Upper lobe of left lung (tissue), 6 donors: ENCODE measurements around the gene KRTAP10-4. TPM values are rescaled to one million over a fixed set of nuclear protein-coding genes. Genes with fewer than 3 reads are reported as not detected.

ENCODE experiments used
- ATAC-seq, 2 donors: fragments of 200-7000 bp; cut with Tn5 transposase; one replicate each; pipeline ENCODE4 v1.9.1; 2022; ENCODE audit warnings: mild to moderate bottlenecking in 2 of 2, moderate library complexity in 2 of 2; ENCODE audit not compliant: low FRiP score in 2 of 2
- DNase-seq, 2 donors: peaks; one replicate each; pipeline ENCODE4 v3.0.0-alpha.2; 2019 to 2020
- H3K27ac ChIP-seq, 4 donors: fragments of 200-600 bp; sonication (generic); one replicate each; pipeline ENCODE4 v1.5.1; 2016 to 2019
- H3K27me3 ChIP-seq, 4 donors: fragments of 200-600 bp; sonication (generic); one replicate each; pipeline ENCODE4 v1.5.1; 2017 to 2019
- H3K36me3 ChIP-seq, 4 donors: fragments of 200-600 bp; sonication (generic); one replicate each; pipeline ENCODE4 v1.5.1; 2016 to 2019
- H3K4me1 ChIP-seq, 4 donors: fragments of 200-600 bp; sonication (generic); one replicate each; pipeline ENCODE4 v1.5.1; 2018 to 2019
- H3K4me3 ChIP-seq, 4 donors: fragments of 200-600 bp; sonication (generic); one replicate each; pipeline ENCODE4 v1.5.1; 2017 to 2019; ENCODE audit warnings: mild to moderate bottlenecking in 2 of 4, moderate library complexity in 1 of 4
- H3K9me3 ChIP-seq, 4 donors: fragments of 200-600 bp; sonication (generic); one replicate each; pipeline ENCODE4 v1.5.1; 2018 to 2019
- EP300 ChIP-seq, 4 donors: sonication (generic); formaldehyde crosslinking; IDR thresholded peaks; one replicate each; pipeline ENCODE4 v1.5.1; 2017; ENCODE audit warnings: antibody characterized with exemption in 4 of 4, control low read depth in 2 of 4
- POLR2A ChIP-seq, 4 donors: fragments of 450-650 bp; IDR thresholded peaks; one replicate each; pipeline ENCODE4 v1.5.1; 2016 to 2017; ENCODE audit warnings: antibody characterized with exemption in 4 of 4, mild to moderate bottlenecking in 2 of 4
- POLR2AphosphoS5 ChIP-seq, 2 donors: sonication (generic); formaldehyde crosslinking; IDR thresholded peaks; one replicate each; pipeline ENCODE4 v1.5.1; 2017; ENCODE audit warnings: antibody characterized with exemption in 2 of 2
- WGBS, 2 donors: methylation state at CpG; one replicate each; pipeline ENCODE4 v1.1.5; 2017 to 2018; 5-methylcytosine and 5-hydroxymethylcytosine counted together
- total RNA-seq, 6 donors: library from RNA; depleted of rRNA in 4 of 6; stranded (reverse); fragments of >200 nt in 4 of 6; gene quantifications; one replicate each; pipeline versions ENCODE4 v1.1.0 to v1.2.1, GENCODE V29; 2016 to 2021
- TF ChIP-seq, protein P1 (sequence below), 6 experiments: fragments of 450-650 bp in 4 of 6; fragments of 200-600 bp in 2 of 6; sonication (generic) in 2 of 6; IDR thresholded peaks; one replicate each; pipeline ENCODE4 v1.5.1; 2016 to 2019; ENCODE audit warnings: antibody characterized with exemption in 6 of 6
- donor health status: DM: no; HTN: no; CAD: no; lungs with moderate emphysema.
- donor health status: DM: no; HTN: yes; CAD: no; lungs with severe emphysema.

The KRTAP10-4 gene
- total RNA-seq, 6 donors from 2014 or later: not detected

DNA sequence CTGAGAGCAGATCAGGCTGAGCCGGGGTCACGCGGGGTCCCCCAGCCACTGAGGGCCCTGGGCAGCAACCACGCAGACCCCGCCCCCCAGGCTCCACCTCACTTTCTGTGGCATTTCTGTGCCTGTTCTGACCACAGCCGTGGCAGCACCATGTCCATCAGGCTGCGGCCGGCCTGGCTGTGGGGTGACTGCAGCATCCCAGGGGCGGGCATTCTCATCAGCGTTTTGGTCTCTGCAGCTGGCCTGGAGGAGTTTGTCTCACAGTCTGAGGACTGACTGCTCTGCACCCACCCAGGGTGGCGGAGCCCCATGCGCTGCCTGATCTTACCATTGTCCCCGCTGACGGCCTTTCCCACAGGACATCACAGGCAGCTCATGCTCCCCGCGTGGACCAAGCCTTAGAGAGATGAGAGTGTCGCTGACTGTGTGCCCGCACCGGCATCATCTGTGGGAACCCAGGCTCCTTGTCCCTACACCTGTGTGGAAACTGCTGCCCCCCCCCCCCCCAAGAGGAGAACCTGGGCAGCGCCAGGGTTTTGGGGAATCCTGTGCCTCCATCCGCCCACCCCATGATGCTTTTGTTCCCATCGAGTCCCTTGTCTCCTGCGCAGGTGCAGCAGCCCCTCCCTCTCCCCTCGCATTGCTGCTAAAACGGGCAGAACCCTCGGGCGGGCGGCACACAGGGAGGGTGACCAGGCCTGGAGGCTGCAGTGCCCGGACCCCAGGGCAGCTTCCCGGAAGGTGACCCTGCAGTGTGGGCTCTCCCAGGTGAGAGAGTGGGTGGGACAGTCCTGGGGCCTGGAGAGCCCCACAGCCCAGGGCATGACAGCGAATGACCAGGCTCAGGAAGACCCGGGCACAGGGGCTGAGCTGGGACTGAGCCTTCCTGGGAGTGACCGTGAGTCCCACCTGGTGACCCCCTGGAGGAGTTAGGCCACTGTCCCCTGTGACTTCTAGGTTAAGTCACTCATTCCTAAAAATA lies 35.3 kb upstream of the KRTAP10-4 start:
- no peak overlapping the region for H3K4me3 ChIP-seq
- H3K27me3 ChIP-seq: no peaks in the 10 kb centered on the region
- no peaks in the 10 kb centered on the region for H3K4me1 ChIP-seq
- peaks cover 0 to 6% (median 0%) of the 10 kb centered on the region in 4 donors for H3K9me3 ChIP-seq
- ATAC-seq: peak in 1 of 2 donors; percentile 60
- WGBS, 2 donors: 92% methylated on average over 15 to 29 of the region's 33 CpGs
- peak in 1 of 2 donors; percentile 72 for DNase-seq
- no peak overlapping the region for H3K27ac ChIP-seq
- no peaks in the 10 kb centered on the region for H3K36me3 ChIP-seq
- TF ChIP-seq, protein P1, sequence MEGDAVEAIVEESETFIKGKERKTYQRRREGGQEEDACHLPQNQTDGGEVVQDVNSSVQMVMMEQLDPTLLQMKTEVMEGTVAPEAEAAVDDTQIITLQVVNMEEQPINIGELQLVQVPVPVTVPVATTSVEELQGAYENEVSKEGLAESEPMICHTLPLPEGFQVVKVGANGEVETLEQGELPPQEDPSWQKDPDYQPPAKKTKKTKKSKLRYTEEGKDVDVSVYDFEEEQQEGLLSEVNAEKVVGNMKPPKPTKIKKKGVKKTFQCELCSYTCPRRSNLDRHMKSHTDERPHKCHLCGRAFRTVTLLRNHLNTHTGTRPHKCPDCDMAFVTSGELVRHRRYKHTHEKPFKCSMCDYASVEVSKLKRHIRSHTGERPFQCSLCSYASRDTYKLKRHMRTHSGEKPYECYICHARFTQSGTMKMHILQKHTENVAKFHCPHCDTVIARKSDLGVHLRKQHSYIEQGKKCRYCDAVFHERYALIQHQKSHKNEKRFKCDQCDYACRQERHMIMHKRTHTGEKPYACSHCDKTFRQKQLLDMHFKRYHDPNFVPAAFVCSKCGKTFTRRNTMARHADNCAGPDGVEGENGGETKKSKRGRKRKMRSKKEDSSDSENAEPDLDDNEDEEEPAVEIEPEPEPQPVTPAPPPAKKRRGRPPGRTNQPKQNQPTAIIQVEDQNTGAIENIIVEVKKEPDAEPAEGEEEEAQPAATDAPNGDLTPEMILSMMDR (IDR thresholded peaks at IDR 0.05): no peak
- no peak for TF ChIP-seq POLR2AphosphoS5 (IDR thresholded peaks at IDR 0.05)
- no peak for TF ChIP-seq EP300 (IDR thresholded peaks at IDR 0.05)
- TF ChIP-seq POLR2A (IDR thresholded peaks at IDR 0.05): no peak

DNA sequence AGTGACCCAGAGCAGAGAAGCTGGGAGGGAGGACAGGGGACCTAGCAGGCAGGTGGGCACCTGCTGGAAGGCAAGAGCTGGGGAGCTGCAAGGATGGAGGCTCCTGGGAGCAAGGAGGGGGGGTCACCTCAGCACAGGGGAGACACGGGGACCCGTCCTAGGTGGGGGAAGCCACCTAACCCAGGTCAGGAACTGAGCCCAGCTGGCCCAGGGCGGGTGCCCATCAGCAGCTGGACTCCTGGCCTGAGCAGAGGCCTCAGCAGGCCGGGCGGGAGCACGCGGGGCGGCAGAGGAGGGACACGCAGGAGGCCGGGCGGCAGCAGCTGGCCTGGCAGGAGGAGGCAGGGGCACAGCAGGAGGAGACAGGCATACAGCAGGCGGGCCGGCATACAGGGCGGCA lies 34.5 kb upstream of the KRTAP10-4 start:
- Histone ChIP-seq H3K9me3 (peaks cover 0 to 6% (median 2%) of the 10 kb centered on the region in 4 donors), H3K36me3 (no peaks in the 10 kb centered on the region), H3K27ac (no peak overlapping the region), H3K4me3 (no peak overlapping the region), H3K27me3 (no peaks in the 10 kb centered on the region), H3K4me1 (no peaks in the 10 kb centered on the region)
- 78 to 79% methylated on average over 14 of the region's 14 CpGs for WGBS, 2 donors
- no peak for DNase-seq
- TF ChIP-seq EP300 (IDR thresholded peaks at IDR 0.05): no peak
- TF ChIP-seq POLR2AphosphoS5 (IDR thresholded peaks at IDR 0.05): no peak
- ATAC-seq: peak in 1 of 2 donors; percentile 23

DNA sequence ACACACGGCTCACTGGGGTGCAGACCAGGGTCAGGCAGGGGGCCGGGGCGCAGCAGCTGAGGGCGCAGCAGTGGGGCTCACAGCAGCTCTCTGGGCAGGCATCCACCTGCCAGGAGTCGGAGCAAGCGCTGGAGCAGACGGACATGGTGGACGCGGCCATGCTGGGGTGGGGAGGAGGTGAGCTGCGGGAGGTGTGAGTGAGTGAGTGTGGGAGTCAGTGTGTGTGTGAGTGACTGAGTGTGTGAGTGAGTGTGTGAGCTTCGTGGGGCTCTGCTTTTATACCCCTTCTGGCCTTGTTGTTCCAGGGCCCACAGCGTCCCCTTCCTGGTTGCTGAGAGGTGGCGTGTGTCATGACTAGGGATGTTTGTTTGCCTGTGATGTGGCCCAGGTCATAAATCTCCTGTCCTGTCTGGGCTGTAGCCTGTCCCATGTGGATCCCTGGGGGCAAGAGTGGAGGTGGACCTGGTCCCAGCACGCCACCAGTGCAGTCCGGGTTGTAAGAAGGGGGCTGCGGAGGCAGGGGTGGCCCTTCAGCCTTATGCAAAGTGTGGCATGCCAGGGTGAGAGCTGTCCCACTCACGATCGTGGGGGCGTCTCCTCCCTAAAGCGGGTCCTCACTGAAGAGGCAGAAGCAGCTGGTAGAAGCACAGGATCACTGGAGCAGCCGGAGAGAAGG lies 33.4 kb upstream of the KRTAP10-4 start, which contains the start of gene KRTAP10-1:
Gene KRTAP10-1, minus strand, starts transcription at position 205 of the 676 bp plus-strand sequence. Its CDS starts 45 bp downstream, at position 160.
- Histone ChIP-seq H3K36me3 (no peaks in the 10 kb centered on the region), H3K4me3 (no peak within 1 kb of the TSS), H3K4me1 (no peaks in the 10 kb centered on the region), H3K27me3 (no peaks in the 10 kb centered on the region), H3K27ac (no peak within 1 kb of the TSS), H3K9me3 (peaks cover 0 to 6% (median 2%) of the 10 kb centered on the region in 4 donors)
- DNase-seq (peak in 1 of 2 donors; percentile 60), ATAC-seq (peak in 1 of 2 donors; percentile 27)
- TF ChIP-seq POLR2AphosphoS5 (IDR thresholded peaks at IDR 0.05): no peak
- TF ChIP-seq, protein P1 (IDR thresholded peaks at IDR 0.05): no peak
- no peak for TF ChIP-seq EP300 (IDR thresholded peaks at IDR 0.05)
- TF ChIP-seq POLR2A (IDR thresholded peaks at IDR 0.05): no peak
- WGBS, 2 donors: 80 to 87% methylated on average over 20 to 21 of the region's 21 CpGs

DNA sequence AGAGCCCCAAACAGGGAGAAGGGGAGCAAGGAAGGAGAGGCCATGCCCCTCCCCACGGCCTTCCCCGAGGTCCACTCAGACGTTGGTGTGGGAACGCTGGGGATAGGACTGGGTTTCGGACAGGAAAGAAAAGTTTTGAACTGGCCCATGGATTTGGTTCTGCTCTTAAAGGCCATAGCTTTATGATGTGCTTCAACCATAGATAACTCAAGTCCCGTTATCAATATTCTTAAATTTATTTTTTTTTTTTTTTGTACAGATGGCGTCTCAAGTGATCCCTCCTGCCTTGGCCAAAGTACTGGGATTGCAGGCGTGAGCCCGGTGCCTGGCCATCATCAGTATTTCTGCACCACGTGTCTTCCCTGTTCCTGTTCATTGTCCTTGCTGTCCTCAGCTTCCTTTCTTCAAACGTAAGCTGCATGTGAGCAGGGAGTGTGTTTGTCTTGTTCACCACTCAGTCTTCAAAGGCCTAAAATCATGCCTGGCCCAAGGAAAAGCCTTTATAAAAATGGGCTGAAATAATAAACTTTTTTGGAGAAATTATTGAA lies 32.7 kb upstream of the KRTAP10-4 start:
- Histone ChIP-seq H3K9me3 (peaks cover 0 to 6% (median 2%) of the 10 kb centered on the region in 4 donors), H3K36me3 (no peaks in the 10 kb centered on the region), H3K4me3 (no peak overlapping the region), H3K4me1 (no peaks in the 10 kb centered on the region), H3K27ac (no peak overlapping the region), H3K27me3 (no peaks in the 10 kb centered on the region)
- no peak for TF ChIP-seq POLR2AphosphoS5 (IDR thresholded peaks at IDR 0.05)
- TF ChIP-seq, protein P1 (IDR thresholded peaks at IDR 0.05): no peak
- no peak for TF ChIP-seq POLR2A (IDR thresholded peaks at IDR 0.05)
- no peak for TF ChIP-seq EP300 (IDR thresholded peaks at IDR 0.05)
- 72 to 74% methylated on average over 11 of the region's 11 CpGs for WGBS, 2 donors
- DNase-seq (no peak), ATAC-seq (no peak)

- H3K27ac ChIP-seq: no peak overlapping the region
- DNase-seq (no peak), ATAC-seq (no peak)
- 73 to 88% methylated on average over 1 of the region's 1 CpG for WGBS, 2 donors
- no peak overlapping the region for H3K4me3 ChIP-seq
- no peak for TF ChIP-seq EP300 (IDR thresholded peaks at IDR 0.05)
- no peak for TF ChIP-seq POLR2AphosphoS5 (IDR thresholded peaks at IDR 0.05)
- TF ChIP-seq POLR2A (IDR thresholded peaks at IDR 0.05): no peak
- TF ChIP-seq, protein P1 (IDR thresholded peaks at IDR 0.05): no peak
- peaks cover 3 to 9% (median 7%) of the 10 kb centered on the region in 4 donors for H3K9me3 ChIP-seq
- no peaks in the 10 kb centered on the region for H3K27me3 ChIP-seq
- H3K4me1 ChIP-seq: no peaks in the 10 kb centered on the region
- H3K36me3 ChIP-seq: no peaks in the 10 kb centered on the region
Observed at GRCh38 chr21:44542716-44543115, 30.8 kb upstream of the KRTAP10-4 start.
